GM10266 (cell line): ENCODE measurements around the gene FMO2.

ENCODE experiments used
- DNase-seq: peaks from one replicate; pipeline ENCODE4 v3.0.0; 2012; ENCODE audit errors: extremely low spot score
- CTCF ChIP-seq: IDR thresholded peaks from 2 replicates; pipeline ENCODE4 v1.5.1; 2012; ENCODE audit warnings: mild to moderate bottlenecking, low read depth; ENCODE audit not compliant: control insufficient read depth, insufficient read depth; ENCODE audit errors: missing control alignments

The FMO2 gene

GRCh38 chr1:171141688-171142415 is 43.2 kb upstream of the FMO2 start:
- no peak for DNase-seq
- TF ChIP-seq CTCF = no peak

- no peak for TF ChIP-seq CTCF
- DNase-seq = no peak
Measured at GRCh38 chr1:171142416-171143385, 42.4 kb upstream of the FMO2 start.

GRCh38 chr1:171150156-171150555 is 34.9 kb upstream of the FMO2 start:
- TF ChIP-seq CTCF = no peak

GRCh38 chr1:171152549-171152948 is 32.6 kb upstream of the FMO2 start:
- DNase-seq = no peak
- TF ChIP-seq CTCF = no peak

More at GRCh38 chr1:171150156-171150555, 34.9 kb upstream of the FMO2 start:
- no peak for DNase-seq

- no peak for TF ChIP-seq CTCF
- no peak for DNase-seq
Measured at GRCh38 chr1:171155484-171155883, 29.6 kb upstream of the FMO2 start.

- DNase-seq = no peak
- no peak for TF ChIP-seq CTCF
Measured at GRCh38 chr1:171158096-171158495, 27.0 kb upstream of the FMO2 start.
